ENCODE measurements around the gene G6PD. TPM values are rescaled to one million over a fixed set of nuclear protein-coding genes. Genes with fewer than 3 reads are reported as not detected.
A peak's percentile ranks its signal among the peaks of the same experiment; 100 is the strongest.

Gene G6PD
- total RNA-seq, 1 experiment from 2014 or later = 615 TPM

DNA sequence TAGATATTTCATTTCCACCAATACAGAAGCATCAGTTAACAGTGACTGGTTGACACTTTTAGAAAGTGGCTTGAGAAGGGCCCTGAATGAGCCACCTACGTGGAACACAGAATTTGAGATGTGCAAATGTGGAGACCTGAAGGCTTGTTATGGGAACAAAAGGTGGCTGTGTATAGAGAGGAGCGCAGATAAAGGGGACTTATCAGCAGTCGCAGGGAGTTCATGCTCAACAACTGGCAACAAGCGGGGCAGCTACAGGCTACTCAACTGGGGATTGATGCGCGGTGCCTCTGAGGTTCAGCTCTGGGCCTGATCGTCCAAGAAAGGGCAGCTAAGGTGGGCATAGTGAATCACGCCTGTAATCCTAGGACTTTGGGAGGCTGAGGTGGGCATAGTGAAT is 27.3 kb downstream of the G6PD start:
- DNase-seq (ENCODE audit: low read depth, low spot score) (no peak), ATAC-seq (no peak)
- no peak overlapping the region for H3K4me3 ChIP-seq (ENCODE audit: low read depth in 2 of 2, low read length in 2 of 2)
- ChIA-PET CTCF (no interaction called here), POLR2A (interaction anchor here (0.5 kb wide), 1 partner anchor 22 kb away, joined by 3 read pairs; no protein-coding TSS in a partner anchor)
- no TSS peak for BruUV-seq (replicated peaks)
- intact Hi-C loops (cut with micrococcal nuclease; ENCODE audit: unreplicated experiment) = no loop called here
- no peaks in the 10 kb centered on the region for H3K36me3 ChIP-seq (ENCODE audit: control insufficient read depth, insufficient read depth, low read length)
- H3K9me3 ChIP-seq (ENCODE audit: control insufficient read depth, insufficient read depth, low read depth, low read length) = no peaks in the 10 kb centered on the region
- H3K27ac ChIP-seq (ENCODE audit: low read length) = no peak overlapping the region
- peaks cover 12% of the 10 kb centered on the region for H3K4me1 ChIP-seq (ENCODE audit: control insufficient read depth, insufficient read depth, low read length)
- in situ Hi-C loops (cut with HindIII; ENCODE audit: low pct_unique_long_range_greater_than_20kb, low sequenced_read_pairs) = no loop called here
- TF ChIP-seq, protein P1, sequence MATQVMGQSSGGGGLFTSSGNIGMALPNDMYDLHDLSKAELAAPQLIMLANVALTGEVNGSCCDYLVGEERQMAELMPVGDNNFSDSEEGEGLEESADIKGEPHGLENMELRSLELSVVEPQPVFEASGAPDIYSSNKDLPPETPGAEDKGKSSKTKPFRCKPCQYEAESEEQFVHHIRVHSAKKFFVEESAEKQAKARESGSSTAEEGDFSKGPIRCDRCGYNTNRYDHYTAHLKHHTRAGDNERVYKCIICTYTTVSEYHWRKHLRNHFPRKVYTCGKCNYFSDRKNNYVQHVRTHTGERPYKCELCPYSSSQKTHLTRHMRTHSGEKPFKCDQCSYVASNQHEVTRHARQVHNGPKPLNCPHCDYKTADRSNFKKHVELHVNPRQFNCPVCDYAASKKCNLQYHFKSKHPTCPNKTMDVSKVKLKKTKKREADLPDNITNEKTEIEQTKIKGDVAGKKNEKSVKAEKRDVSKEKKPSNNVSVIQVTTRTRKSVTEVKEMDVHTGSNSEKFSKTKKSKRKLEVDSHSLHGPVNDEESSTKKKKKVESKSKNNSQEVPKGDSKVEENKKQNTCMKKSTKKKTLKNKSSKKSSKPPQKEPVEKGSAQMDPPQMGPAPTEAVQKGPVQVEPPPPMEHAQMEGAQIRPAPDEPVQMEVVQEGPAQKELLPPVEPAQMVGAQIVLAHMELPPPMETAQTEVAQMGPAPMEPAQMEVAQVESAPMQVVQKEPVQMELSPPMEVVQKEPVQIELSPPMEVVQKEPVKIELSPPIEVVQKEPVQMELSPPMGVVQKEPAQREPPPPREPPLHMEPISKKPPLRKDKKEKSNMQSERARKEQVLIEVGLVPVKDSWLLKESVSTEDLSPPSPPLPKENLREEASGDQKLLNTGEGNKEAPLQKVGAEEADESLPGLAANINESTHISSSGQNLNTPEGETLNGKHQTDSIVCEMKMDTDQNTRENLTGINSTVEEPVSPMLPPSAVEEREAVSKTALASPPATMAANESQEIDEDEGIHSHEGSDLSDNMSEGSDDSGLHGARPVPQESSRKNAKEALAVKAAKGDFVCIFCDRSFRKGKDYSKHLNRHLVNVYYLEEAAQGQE (IDR thresholded peaks at IDR 0.05; ENCODE audit: insufficient read depth in 1 of 2, low read depth in 2 of 2, low read length in 1 of 2) = no peak
- TF ChIP-seq SIN3A (IDR thresholded peaks at IDR 0.05; ENCODE audit: borderline replicate concordance, insufficient read depth, low read depth, low read length) = no peak
- no peak for TF ChIP-seq TCF7L2 (IDR thresholded peaks at IDR 0.05; ENCODE audit: low read depth, low read length)
- TF ChIP-seq POLR2AphosphoS5 (IDR thresholded peaks at IDR 0.05; ENCODE audit: low read depth, low read length) = no peak
- H3K27me3 ChIP-seq (ENCODE audit: control insufficient read depth, insufficient read depth, low read length) = no peaks in the 10 kb centered on the region

DNA sequence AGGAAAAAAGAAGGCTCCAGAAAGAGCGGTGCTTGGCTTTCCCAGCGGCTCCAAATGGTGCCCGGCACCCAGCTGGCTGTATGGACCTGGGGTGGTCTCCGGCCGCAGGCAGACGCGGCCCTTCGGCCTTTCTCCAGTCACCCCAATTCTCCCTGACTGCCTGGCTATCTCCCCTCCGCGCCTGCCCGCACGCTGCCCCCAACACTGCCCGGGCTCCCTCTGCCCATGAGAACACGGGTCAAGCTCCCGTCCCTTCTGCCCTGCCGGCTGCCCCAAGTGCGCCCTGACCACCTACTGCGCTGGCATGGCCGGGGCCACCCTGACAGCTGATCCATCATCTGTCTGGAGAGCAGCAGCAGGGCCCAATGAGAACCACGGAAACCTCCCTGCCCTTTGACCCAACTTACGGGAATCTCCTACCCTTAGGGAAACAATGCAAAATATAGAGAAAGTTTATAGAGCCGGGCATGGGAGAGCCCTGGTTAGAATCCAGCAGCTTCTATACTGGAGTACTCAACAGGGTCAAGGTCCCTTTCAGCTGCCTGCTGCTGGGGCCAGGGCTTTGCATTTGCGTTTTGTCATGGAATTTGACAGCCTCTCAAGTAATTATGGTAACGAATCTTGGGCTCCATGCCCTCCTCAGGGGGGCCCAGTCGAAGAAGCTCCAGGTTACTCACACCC is 29.4 kb downstream of the G6PD start:
- peak overlapping the region; percentile 78 for H3K27ac ChIP-seq (ENCODE audit: low read length)
- no peak for ATAC-seq
- BruUV-seq (replicated peaks) = no TSS peak
- H3K4me1 ChIP-seq (ENCODE audit: control insufficient read depth, insufficient read depth, low read length) = peaks cover 12% of the 10 kb centered on the region
- H3K27me3 ChIP-seq (ENCODE audit: control insufficient read depth, insufficient read depth, low read length) = no peaks in the 10 kb centered on the region
- TF ChIP-seq, protein P1 (IDR thresholded peaks at IDR 0.05; ENCODE audit: insufficient read depth in 1 of 2, low read depth in 2 of 2, low read length in 1 of 2) = no peak
- in situ Hi-C loops (cut with HindIII; ENCODE audit: low pct_unique_long_range_greater_than_20kb, low sequenced_read_pairs) (no loop called here), intact Hi-C loops (cut with micrococcal nuclease; ENCODE audit: unreplicated experiment) (no loop called here)
- POLR2A ChIA-PET = no interaction called here
- no peaks in the 10 kb centered on the region for H3K9me3 ChIP-seq (ENCODE audit: control insufficient read depth, insufficient read depth, low read depth, low read length)
- CTCF ChIA-PET = no interaction called here
- H3K36me3 ChIP-seq (ENCODE audit: control insufficient read depth, insufficient read depth, low read length) = no peaks in the 10 kb centered on the region
- H3K4me3 ChIP-seq (ENCODE audit: low read depth in 2 of 2, low read length in 2 of 2) = peak overlapping the region; percentile 72 to 85
- no peak for DNase-seq (ENCODE audit: low read depth, low spot score)

Data from Panc1 (cell line).